GM19438 (cell line): ENCODE data around the gene RBM34.

ENCODE experiments used
- ATAC-seq: cut with Tn5 transposase; IDR thresholded peaks from one replicate; pipeline ENCODE4 v1.9.1; 2021; ENCODE audit warnings: low read depth; ENCODE audit not compliant: unreplicated experiment

The RBM34 gene

GRCh38 chr1:235156740-235157139 is 4.3 kb downstream of the RBM34 start:
- ATAC-seq: no peak

DNA sequence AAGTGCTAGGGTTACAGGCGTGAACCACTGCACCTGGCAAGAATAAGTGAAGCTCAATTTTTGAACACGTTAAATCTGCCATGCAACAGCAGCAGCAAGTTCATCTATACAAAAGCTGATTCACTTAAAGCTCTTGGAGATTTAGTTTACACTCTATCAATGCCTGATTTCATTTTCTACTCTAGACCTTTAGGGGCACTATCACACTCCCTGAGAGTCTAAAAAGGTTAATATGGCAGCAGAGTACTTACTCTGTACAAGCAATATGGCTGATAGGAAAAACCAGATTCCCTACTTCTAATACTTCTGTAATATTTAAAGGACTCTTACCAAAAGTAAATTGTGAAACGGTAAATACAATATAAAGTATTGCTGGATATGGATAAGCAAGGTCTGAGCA is 4.8 kb downstream of the RBM34 start:
- no peak for ATAC-seq

DNA sequence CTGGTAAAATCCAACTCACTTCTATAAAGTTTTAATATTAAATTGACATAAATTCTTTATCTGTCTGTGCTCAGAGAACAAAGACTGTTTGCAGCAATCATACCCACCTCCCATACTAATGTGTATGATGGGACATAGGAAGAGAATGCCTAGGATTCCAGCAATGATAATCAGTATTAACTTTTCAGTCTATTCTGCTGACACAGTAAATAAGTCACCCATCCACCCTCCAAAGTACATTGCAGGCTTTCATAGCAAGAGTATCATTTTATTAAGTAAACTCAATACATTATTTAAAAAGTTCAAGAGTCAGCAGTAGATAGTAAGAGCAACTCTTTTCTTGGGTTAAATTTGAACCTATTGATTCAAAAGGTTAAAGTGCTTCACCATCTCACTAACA is 8.8 kb downstream of the RBM34 start:
- no peak for ATAC-seq

DNA sequence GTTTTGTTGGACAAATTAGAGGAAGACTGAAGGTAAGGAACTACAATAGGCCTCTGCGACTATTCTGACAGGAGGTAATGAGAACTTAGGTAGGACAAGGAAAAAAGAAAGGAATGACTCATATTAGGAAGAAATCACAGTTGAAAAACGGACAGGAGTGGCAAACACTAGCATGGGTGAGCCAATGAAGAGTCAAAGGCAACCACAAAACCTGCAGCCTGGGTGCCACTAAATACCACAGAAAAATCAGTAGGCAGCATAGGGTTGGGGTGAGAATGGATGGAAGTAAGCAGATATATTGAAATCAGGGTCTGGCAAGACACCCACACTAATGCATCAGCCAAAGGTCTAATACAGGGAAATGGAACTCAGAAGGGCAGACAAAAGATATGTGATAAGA is 10.0 kb downstream of the RBM34 start:
- no peak for ATAC-seq

- no peak for ATAC-seq
These were observed 11.2 kb downstream of the RBM34 start for GRCh38 chr1:235149824-235150223.

- ATAC-seq: no peak
These were observed 13.8 kb downstream of the RBM34 start for GRCh38 chr1:235147269-235147668.

DNA sequence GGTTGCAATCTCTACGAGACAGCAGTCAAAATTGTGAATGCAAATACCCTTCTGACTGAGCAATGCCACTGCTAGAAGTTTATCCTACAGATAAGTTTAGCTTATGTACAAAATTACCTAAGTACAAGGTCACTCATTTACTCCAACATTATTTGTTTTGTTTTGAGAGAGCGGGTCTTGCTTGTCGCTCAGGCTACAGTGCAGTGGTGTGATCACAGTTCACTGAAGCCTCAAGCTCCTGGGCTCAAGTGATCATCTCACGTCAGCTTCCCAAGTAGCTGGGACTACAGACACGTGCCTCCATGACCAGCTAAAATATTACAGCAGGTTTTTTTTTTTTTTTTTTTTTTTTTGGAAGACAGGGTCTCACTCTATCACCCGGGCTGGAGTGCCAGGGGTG is 15.4 kb downstream of the RBM34 start:
- ATAC-seq: no peak

DNA sequence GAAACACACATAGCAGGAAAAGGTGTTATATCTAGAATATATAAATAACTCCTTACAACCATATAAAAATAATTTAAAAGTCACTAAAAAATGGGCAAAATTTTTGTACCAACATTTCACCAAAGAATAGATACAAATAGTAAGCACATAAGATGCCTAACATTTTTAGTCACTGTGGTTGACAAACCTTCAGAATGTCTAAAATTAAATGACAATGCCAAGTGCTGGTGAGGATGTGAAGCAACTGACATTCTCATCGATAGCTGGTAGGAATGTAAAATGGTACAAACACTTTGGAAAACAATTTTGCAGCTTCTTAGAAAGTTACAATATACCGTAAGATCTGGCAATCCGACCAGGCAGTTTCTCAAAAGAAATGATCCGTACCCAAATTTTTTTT is 18.1 kb downstream of the RBM34 start:
- ATAC-seq: no peak

DNA sequence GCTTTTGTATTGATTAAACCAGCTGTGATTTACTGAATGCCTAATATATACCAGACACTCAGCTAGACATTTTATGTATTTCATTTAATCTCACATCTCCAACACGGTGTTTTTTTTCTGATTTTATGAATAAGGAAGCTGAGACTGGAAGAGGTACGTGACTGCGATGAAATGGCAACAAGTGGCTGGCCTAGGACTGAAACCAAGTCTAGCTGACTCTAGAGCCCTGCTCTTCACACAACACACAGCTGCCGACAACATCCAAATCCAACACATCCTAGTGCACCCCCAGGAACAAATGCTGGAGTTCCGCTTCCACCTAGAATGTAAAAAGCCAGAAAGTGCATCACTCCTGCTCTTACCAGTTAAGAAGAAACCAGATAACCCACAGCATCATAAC is 21.7 kb downstream of the RBM34 start:
- no peak for ATAC-seq

DNA sequence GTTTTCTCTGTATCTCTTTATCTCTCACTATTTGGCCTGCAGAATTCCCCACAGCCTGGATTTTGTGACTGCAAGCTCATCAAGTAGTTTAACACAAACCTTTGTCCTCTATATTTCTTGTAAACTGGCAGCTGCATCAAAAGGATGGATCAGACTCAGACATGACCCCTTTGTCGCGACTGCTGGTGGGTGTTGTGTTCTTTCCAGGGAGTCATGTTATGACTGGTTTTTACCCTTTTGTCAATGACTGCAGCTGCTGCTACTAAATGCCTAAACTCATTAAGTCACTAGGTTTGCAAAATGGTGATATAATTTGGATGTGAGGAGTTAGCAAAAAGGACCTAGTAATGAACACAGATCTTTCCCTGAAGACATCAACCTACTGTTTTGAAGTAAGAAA is 22.2 kb downstream of the RBM34 start:
- ATAC-seq: no peak

- no peak for ATAC-seq
These were observed 24.9 kb downstream of the RBM34 start for GRCh38 chr1:235136111-235136510.

- no peak for ATAC-seq
These were observed 26.9 kb downstream of the RBM34 start for GRCh38 chr1:235134171-235134570.

DNA sequence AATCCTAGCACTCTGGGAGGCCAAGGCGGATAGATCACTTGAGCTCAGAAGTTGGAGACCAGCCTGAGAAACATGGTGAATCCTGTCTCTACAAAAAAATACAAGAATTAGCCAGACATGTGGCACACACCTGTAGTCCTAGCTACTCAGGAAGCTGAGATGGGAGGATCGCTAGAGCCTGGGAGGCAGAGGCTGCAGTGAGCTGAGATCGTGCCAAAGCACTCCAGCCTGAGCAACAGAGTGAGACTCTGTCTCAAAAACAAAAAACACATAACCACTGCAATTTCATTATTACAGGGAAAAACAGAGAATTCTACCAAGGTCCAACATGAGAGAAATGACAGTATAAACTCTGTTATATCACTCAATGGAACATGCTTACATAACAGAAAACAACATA is 28.0 kb downstream of the RBM34 start:
- no peak for ATAC-seq

DNA sequence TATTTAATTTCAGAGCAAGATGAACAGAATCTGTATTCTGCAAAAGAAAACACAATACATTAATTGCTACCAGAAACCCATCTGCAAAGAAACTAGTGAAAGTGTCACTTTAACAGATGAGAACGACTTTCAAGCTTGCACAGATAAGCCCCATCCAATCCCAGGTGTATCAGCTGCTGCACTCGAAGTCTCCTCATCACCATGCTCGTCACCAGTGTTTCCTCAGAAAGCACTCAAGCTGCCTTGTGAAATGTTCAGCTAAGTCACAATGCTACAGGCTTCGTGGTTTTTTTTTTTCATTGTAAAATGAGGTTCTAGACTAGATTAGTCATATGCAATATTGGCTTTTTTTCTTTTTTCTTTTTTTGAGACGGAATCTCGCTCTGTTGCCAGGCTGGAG is 29.1 kb downstream of the RBM34 start:
- ATAC-seq: no peak

DNA sequence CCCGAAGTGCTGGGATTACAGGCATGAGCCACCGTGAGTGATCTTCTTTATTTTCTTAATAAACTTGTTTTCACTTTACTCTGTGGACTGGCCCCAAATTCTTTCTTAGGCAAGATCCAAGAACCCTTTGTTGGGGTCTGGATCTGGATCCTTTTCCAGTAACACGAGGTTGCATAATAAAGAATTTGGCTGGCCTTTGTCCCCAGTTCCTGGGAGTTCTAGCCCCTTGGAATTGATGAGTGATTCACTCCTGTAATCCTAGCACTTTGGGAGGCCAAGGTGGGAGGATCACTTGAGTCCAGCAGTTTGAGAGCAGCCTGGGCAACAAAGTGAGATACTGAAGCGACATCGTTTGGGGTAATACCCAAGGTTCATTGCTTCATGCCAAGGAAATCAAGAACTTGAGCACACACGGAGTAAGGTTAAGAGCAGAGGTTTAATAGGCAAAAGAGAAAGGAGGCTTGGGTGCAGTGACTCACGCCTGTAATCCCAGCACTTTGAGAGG is 30.2 kb downstream of the RBM34 start:
- no peak for ATAC-seq

DNA sequence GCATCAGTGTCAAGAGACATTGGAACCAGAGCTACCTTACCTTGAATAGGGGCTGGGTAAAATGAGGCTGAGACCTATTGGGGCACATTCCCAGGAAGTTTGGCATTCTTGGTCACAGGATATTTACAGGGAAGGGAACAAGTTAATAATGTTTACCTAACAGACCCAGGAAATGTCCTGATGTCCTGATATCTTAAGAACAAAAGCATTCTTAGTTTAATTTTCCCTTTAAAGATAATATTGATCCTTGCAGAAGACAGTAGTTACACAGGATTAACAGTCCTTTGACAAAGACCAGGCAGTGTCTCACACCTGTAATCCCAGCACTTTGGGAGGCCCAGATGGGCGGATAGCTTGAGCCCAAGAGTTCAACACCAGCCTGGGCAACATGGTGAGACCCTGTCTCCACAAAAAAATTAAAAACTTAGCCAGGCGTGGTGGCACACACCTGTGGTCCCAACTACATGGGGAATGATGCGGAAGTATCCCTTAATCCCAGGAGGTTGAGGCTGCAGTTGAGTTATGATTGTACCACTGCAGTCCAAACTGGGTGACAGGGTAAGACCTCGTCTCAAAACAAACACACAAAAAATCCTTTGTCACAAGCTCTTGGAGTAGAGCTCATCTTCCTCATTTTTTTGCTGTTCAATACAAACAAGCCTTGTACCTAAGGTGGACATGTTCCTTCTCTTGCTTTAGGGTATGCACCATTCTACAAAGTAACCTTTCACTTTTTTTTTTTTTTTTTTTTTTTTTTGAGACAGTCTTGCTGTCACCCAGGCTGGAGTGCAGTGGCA is 31.1 kb downstream of the RBM34 start:
- ATAC-seq: no peak

DNA sequence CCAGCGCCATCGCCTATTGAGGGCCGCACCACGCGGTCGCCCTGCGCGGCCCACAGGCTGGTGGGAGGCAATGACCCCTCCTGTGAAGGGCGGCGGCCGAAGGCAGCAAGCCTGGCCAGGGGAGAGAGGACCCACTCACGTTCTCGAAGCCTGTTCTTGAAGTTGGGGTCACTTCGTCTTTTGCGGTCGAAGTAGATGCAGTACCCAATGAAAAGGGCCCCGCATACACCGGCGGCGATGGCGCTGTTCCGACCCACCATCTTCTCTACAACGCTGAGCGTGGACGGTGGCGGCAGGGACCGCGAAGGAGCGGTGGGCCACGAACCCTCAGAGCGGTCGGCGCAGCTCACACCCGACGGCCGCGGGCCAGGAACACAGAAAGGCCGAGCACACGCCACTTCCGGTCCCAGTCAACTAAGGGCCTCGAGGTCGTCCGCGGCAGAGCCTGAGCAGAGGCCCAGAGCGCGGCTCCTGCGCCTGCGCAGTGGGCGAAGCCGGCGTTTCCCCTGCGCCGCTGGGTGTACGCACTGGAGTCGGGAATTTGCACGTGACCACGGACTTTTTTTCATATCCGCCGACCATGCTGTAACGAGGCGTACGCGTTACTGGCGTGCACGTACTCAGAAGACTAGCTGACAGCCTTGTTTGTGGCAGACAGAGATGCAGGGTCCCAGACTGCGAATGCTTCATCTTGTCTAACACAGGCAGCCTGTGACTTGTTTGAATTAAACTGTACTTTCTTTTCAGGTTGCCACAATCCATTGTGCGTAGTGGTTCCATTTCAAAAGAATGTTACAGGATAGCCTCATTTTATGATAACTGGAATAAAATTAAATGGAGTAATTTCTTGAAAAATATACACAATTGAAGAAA is 32.4 kb downstream of the RBM34 start, which contains the start of gene TOMM20:
Gene TOMM20, minus strand, starts transcription at position 382 of the 873 bp plus-strand sequence. Its CDS starts 122 bp downstream, at position 260.
- peak; percentile 96 for ATAC-seq

- ATAC-seq: no peak
These were observed 33.2 kb downstream of the RBM34 start for GRCh38 chr1:235127732-235128455.

- ATAC-seq: no peak
These were observed 33.8 kb downstream of the RBM34 start for GRCh38 chr1:235127203-235127602.

DNA sequence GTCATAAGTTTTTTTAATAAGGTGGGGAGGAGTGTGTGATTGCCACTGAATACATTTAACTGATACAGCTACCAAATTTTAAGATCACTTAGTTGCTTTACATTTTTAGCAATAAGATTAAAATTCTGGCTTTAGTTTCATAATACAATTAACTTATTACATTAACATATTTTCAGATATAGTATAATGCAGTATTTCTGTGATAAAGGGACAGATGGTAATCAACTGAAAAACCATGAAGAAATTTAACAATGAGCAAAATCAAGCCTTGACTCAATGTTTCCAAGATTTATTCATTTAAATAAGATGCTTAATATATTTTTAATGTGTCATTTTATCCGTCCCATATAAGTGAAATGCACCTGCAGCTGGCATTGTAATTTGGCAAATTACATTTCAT is 36.4 kb downstream of the RBM34 start:
- no peak for ATAC-seq

GRCh38 chr1:235124111-235124510 is 36.9 kb downstream of the RBM34 start:
- no peak for ATAC-seq
